G401.6 (cell line): ENCODE data around the gene INTS14.

Source experiments
- FAIRE-seq: peaks from 2 replicates; lab custom pipeline; 2012; peaks lifted over from hg19 to GRCh38; lab: Jason Lieb, UNC

The INTS14 gene

DNA sequence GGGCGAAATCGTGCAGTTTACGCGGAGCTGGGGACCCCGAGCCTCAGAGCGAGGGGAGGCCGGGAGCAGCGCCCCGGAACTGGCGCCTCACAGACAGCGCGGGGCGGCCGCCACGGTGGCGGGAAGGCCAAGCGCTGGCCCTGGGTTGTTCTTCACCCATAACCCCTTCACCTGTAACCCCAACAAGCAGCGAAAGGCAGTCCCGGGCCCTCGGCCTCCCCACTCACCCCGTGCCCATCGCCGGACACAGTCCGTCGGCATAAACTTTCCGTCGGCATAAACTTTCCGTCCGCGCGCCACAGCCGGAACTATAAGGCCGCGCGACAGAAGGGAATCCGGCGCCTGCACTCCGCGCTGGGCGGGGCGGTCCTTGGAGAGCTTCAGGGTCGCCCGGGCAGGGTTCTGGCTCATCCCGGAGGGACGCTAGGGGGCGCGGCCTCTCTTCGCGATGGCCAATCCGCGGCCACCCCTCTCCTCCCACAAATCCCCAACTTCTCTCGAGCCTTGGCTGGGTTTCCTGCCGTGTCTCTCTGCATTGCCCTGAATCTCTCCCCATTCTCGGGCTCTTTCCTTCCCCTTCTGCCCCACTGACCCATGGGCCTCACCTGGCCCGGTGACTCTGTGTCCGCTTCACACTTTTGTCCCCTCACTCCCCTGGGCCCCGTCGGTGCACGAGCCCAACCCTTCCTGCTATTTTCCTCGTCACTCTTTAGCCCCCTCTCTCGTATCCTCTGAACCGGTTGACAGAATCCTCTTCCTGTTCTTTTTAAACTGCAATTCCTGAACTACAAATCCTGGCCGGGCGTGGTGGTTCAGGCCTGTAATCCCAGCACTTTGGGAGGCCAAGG is at the start of gene INTS14:
TSS of gene INTS14 (minus strand) at position 261 of the 848 bp plus-strand sequence. CDS start 3,751 bp downstream, outside the sequence.
- FAIRE-seq = peak; percentile 96

DNA sequence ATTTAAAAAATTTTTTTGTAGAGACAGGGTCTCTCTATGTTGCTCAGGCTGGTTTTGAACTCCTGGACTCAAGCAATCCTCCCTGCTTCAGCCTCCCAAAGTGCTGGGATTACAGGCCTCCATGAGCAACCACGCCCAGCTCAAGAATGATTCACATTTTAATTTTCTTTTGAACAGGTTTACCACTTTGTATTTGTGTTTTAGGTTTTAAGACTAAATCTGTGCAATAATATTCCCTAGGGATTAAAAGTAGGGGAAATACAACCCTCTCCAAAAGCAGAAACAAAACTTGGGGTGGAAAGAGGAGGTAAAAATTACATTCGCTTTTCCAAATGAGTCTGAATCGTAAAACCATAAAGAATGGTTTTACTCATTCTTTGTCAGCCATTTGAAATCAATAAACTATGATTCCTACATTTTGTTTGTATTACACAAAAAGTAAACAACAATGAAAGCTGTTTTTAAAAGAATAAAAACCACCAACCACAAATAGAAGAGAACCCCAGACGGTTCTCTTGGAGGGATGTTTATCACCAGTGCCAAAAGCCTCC is 48.6 kb upstream of the INTS14 start:
- FAIRE-seq = no peak

GRCh38 chr15:65655457-65655856 is 44.5 kb upstream of the INTS14 start:
- FAIRE-seq = no peak

DNA sequence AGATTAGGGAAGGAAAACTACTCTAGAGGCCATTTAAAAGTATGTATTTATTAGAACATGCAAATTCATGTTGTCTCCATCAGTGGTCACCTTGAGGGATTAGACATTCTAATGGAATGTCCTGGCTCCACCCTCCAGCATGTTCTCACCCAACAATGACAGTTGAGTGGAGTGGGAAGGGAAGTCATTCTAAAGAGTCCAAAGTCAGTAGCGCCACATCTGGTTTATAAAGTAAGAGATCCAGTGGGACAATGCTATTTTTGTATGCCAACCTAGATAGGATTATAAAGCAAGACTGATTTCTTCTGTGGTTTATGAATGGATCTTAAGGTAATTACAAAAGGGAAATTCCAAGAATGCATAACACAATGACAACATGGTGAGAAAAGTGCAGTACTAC is 44.1 kb upstream of the INTS14 start:
- no peak for FAIRE-seq

DNA sequence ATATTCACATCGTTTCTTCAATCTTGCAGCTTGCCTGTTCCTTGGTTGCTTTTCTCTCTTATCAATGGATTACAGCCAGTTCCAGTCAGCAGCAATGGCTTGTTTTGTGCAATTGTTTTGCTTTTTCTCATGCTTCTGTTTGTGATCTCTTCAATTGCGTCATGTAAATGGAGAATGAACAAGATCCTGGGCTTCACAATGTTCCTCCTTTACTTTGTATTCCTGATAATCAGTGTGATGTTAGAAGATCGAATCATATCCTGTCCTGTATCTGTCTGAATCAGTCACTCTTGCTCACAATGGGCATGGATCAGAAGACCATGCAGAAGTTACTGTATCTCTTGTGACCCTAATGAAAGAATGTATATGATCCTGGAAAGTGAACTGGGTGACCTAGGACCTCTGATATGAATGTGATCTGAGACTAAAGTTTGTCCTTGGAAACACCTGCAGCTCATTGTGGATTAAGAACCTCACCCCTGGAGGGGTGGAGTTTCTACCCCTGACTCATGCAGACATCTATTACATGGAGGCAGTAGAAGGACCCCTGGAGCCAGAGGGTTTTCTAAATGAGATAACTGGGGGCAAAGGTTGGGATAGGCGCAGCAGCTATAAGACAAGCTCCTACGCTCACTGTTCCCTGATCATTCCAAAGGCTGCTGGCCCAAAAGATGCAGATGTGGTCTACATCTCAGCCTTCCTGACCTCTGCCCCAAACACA is 43.0 kb upstream of the INTS14 start:
- no peak for FAIRE-seq

GRCh38 chr15:65653341-65653740 is 42.4 kb upstream of the INTS14 start:
- FAIRE-seq = no peak

DNA sequence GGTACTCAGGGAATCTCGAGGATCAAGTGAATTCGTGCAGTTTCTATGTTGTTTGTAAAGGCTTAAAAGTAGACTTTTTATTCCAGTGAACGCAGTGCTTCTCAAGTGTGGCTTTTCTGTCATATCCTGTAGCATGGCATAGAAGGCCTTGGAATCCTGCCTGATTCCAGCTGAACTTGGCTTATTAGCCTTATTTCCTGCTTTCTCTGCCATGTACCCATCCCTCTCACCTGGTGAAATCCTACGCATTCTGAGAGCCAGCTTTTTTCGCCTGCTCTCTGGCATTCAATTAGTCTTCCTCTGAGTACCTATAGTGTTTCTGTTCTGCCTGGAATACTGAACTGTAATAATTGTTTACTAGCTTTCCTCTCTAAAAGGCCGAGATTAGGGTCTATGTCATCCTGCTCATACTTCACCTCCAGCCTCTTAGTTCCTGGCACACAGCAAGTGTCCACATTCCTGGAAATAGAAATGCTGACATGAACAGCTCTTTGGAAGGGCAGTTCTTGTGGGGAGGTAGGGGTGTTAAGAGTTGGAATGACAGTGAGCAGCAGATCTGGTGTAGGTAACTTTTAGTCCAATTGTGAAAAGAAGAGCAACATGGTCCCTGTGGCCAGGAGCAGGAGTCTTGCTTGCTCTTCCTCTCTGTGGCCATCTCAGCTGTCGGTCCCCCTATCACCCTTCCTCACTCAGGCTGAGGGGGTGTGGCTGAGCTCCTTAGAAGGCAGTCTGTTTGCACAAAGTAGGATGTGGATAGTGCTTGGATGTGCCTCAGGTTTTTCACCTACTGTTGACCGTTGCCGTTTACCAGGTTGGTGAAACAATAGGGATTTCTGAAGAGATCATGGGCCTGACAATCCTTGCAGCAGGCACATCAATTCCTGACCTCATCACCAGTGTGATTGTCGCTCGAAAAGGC is 41.2 kb upstream of the INTS14 start:
- no peak for FAIRE-seq

GRCh38 chr15:65651042-65651322 is 40.1 kb upstream of the INTS14 start:
- FAIRE-seq = no peak

DNA sequence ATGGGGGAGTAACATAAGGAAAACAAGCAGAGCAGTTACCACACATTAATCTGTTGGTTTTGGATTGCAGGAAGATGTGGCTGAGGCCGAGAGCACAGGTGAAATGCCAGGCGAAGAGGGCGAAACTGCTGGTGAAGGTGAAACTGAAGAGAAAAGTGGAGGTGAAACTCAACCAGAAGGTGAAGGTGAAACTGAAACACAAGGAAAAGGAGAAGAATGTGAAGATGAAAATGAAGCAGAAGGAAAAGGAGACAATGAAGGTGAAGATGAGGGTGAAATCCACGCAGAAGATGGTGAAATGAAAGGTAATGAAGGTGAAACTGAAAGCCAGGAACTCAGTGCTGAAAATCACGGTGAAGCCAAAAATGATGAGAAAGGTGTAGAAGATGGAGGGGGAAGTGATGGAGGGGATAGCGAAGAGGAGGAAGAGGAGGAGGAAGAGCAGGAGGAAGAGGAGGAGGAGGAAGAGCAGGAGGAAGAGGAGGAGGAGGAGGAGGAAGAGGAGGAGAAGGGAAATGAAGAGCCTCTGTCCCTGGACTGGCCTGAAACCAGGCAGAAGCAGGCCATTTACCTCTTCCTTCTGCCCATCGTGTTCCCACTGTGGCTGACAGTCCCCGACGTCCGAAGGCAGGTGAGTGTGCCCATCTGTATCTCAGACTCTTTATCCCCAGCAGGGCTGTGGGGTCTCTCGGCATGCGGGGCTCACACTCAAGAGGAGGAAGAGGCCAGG is 39.5 kb upstream of the INTS14 start:
- no peak for FAIRE-seq

- no peak for FAIRE-seq
Observed at GRCh38 chr15:65646486-65646885, 35.6 kb upstream of the INTS14 start.

- FAIRE-seq = no peak
Observed at GRCh38 chr15:65645392-65645791, 34.5 kb upstream of the INTS14 start.

DNA sequence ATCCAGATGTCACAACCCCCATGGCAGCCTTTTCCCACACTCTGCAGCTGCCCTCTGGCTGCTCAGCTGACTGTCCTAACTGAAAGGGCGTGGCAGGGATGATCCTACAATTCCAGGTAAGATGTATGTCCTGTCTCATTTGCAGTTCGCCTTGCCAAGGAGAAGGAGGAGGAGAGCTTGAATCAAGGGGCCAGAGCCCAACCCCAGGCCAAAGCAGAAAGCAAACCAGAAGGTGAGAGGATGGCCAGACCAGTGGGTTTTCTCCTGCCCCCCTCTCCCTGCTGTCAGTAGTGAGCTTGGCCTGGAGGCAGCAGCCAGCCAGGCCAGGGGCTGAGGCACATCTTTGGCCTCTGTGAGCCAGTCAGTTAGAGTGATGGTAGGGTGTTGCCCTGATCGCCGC is 33.4 kb upstream of the INTS14 start:
- FAIRE-seq = no peak

- FAIRE-seq = no peak
Observed at GRCh38 chr15:65642594-65642993, 31.7 kb upstream of the INTS14 start.

DNA sequence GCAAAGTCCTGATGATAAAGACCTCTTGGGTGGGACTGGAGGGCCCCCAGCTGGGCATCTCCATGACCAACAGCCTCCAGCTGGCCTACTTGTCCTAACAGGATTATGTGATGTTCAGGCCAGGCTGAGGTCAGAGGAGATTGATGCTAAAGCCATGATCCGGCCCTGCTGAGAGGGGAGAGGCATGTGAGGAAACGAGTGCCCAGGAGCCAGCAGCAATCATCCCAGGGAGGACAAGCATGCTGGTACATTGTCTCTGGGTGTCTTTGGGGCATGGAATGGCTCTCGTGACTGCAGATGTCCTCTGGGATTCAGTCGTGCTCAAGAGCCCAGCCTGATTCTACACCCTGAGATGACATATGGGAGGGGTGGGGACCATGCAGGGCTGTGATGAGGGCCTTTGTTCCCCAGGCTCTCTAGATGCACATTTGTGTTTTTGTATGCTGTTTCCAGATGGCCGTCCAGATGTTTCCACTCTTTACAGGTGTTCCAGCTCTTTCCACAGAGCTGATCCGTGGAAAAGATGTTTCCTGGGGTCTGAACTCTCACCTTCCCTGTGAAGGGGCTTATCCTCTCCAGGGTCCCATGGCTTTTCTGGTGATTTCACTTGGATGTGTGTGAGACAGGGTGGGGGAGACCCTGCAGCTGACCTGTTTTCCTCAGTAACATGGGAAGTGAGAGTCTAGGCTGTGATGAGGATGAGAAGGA is 31.0 kb upstream of the INTS14 start:
- FAIRE-seq = no peak

- FAIRE-seq = no peak
Observed at GRCh38 chr15:65639509-65639908, 28.6 kb upstream of the INTS14 start.

DNA sequence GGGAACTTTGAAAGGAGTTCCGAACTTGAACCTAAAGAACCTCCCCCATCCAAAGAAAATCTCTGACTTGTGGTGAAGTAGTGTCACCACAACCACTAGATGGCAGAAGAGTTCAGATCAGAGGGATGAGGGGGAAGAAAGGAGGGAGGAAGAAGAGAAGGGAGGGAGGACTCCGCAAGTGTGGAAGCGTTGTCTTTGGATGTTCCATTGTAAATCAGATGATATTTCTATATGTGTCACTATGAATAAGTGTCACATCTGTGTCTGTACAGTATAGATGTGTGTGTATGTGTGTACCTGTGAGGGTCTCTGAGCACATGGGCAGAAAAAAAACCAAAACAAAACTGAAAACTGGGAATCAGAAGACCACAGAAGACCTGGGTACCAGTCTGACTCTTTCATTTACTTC is 27.8 kb upstream of the INTS14 start:
- peak; percentile 91 for FAIRE-seq

- no peak for FAIRE-seq
Observed at GRCh38 chr15:65638109-65638508, 27.2 kb upstream of the INTS14 start.

GRCh38 chr15:65634356-65634755 is 23.4 kb upstream of the INTS14 start:
- no peak for FAIRE-seq

DNA sequence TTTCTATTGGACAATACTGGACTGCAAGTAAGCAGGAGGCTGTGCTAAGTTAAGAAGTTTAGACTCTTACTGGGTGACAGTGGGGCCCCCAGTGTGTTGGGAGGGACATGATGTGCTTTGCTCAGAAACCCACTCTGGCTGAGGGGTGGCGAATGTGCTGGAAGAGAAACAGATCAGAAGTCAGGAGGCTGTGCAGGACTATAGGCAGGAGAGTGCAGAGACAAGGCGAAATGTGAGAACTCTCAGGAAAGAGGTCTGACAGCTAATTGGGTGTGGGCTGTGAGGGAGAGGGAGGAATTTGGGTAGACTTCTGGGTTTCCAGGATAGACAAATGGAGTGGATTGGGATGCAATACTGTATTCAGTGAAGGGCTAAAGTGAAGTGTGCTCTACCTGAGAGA is 22.8 kb upstream of the INTS14 start:
- no peak for FAIRE-seq

GRCh38 chr15:65632780-65633375 is 21.9 kb upstream of the INTS14 start:
- FAIRE-seq = no peak

GRCh38 chr15:65631503-65631902 is 20.6 kb upstream of the INTS14 start:
- no peak for FAIRE-seq
